GM23338 (cell line): ENCODE data around the gene PRR12. TPM values are rescaled to one million over a fixed set of nuclear protein-coding genes. Genes with fewer than 3 reads are reported as not detected.

Experiments
- ATAC-seq: fragments of 200-7000 bp; cut with Tn5 transposase; 3 replicates; pipeline ENCODE4 v1.9.1; 2020
- DNase-seq: peaks from one replicate; pipeline ENCODE4 v3.0.0-alpha.2; 2015; ENCODE audit warnings: low spot score
- H2AFZ ChIP-seq: fragments of 200-600 bp; sonication (generic); 2 replicates; pipeline ENCODE4 v1.8.0; 2016; ENCODE audit warnings: antibody characterized with exemption, mild to moderate bottlenecking, moderate library complexity
- H3F3A ChIP-seq: fragments of 200-600 bp; sonication (generic); replicated peaks from 2 replicates; pipeline ENCODE4 v1.8.0; 2017; ENCODE audit warnings: antibody characterized with exemption, mixed run types, low read depth
- H3K27ac ChIP-seq: fragments of 200-600 bp; sonication (generic); 2 replicates; pipeline ENCODE4 v1.6.1; 2016; ENCODE audit warnings: low read depth
- H3K27me3 ChIP-seq: fragments of 200-600 bp; sonication (generic); 2 replicates; pipeline ENCODE4 v1.8.0; 2016; ENCODE audit warnings: mild to moderate bottlenecking, mixed run types, moderate library complexity; ENCODE audit not compliant: insufficient read depth
- H3K36me3 ChIP-seq: fragments of 200-600 bp; sonication (generic); 2 replicates; pipeline ENCODE4 v1.8.0; 2016; ENCODE audit warnings: mild to moderate bottlenecking; ENCODE audit not compliant: insufficient read depth
- H3K4me1 ChIP-seq: fragments of 200-600 bp; sonication (generic); 2 replicates; pipeline ENCODE4 v1.8.0; 2016; ENCODE audit warnings: mild to moderate bottlenecking, moderate library complexity; ENCODE audit not compliant: insufficient read depth
- H3K4me2 ChIP-seq: fragments of 200-600 bp; sonication (generic); 2 replicates; pipeline ENCODE4 v1.7.1; 2017; ENCODE audit warnings: mixed run types
- H3K4me3 ChIP-seq: fragments of 200-600 bp; sonication (generic); 2 replicates; pipeline ENCODE4 v1.6.1; 2016; ENCODE audit warnings: mixed run types
- H3K79me2 ChIP-seq: fragments of 200-600 bp; sonication (generic); replicated peaks from 2 replicates; pipeline ENCODE4 v1.8.0; 2017; ENCODE audit warnings: mild to moderate bottlenecking; ENCODE audit not compliant: insufficient read depth
- H3K9me2 ChIP-seq: fragments of 200-600 bp; sonication (generic); 2 replicates; pipeline ENCODE4 v1.8.0; 2017; ENCODE audit not compliant: insufficient read depth
- H4K20me1 ChIP-seq: fragments of 200-600 bp; sonication (generic); replicated peaks from 2 replicates; pipeline ENCODE4 v1.8.0; 2017; ENCODE audit warnings: mild to moderate bottlenecking; ENCODE audit not compliant: insufficient read depth
- H3K27ac Mint-ChIP-seq: 2 replicates; pipeline ENCODE4 v1.8.0; 2020; ENCODE audit warnings: inconsistent platforms, mild to moderate bottlenecking, moderate library complexity, mixed read lengths
- H3K27me3 Mint-ChIP-seq: 3 replicates; pipeline ENCODE4 v1.8.0; 2022; ENCODE audit warnings: low read depth, mild to moderate bottlenecking, moderate library complexity, mixed read lengths, inconsistent platforms; ENCODE audit not compliant: insufficient read depth, poor library complexity
- H3K36me3 Mint-ChIP-seq: 3 replicates; pipeline ENCODE4 v1.8.0; 2021; ENCODE audit warnings: low read depth, mild to moderate bottlenecking, inconsistent platforms, moderate library complexity, mixed read lengths
- H3K4me1 Mint-ChIP-seq: 3 replicates; pipeline ENCODE4 v1.8.0; 2020; ENCODE audit warnings: mild to moderate bottlenecking, inconsistent platforms, mixed read lengths
- H3K4me3 Mint-ChIP-seq: 3 replicates; pipeline ENCODE4 v1.8.0; 2021; ENCODE audit warnings: moderate library complexity, mild to moderate bottlenecking, inconsistent platforms, mixed read lengths
- H3K9me3 Mint-ChIP-seq: 3 replicates; pipeline ENCODE4 v1.8.0; 2020; ENCODE audit warnings: moderate library complexity, mild to moderate bottlenecking, inconsistent platforms, mixed read lengths
- CREB1 ChIP-seq: fragments of 250-450 bp; sonication (Bioruptor Pico); IDR thresholded peaks from 2 replicates; pipeline ENCODE4 v1.5.0; 2020; ENCODE audit warnings: low read depth, mild to moderate bottlenecking, moderate library complexity
- EZH2 ChIP-seq: fragments of 200-600 bp; sonication (generic); IDR thresholded peaks from one replicate; pipeline ENCODE4 v1.8.0; 2017; ENCODE audit warnings: antibody characterized with exemption, mild to moderate bottlenecking, low read depth; ENCODE audit not compliant: unreplicated experiment
- EZH2phosphoT487 ChIP-seq: fragments of 200-600 bp; sonication (generic); IDR thresholded peaks from one replicate; pipeline ENCODE4 v1.8.1; 2018; ENCODE audit warnings: antibody characterized with exemption; ENCODE audit not compliant: unreplicated experiment
- JUNB ChIP-seq: IDR thresholded peaks from one replicate; pipeline ENCODE4 v1.6.1; 2016; ENCODE audit warnings: antibody characterized with exemption; ENCODE audit not compliant: unreplicated experiment
- NANOG ChIP-seq: IDR thresholded peaks from 2 replicates; pipeline ENCODE4 v1.6.1; 2016; ENCODE audit warnings: antibody characterized with exemption, borderline replicate concordance
- POLR2AphosphoS5 ChIP-seq: IDR thresholded peaks from 2 replicates; pipeline ENCODE4 v1.6.1; 2016; ENCODE audit warnings: antibody characterized with exemption, low read depth
- STAT1 ChIP-seq: IDR thresholded peaks from one replicate; pipeline ENCODE4 v1.6.1; 2016; ENCODE audit warnings: antibody characterized with exemption; ENCODE audit not compliant: unreplicated experiment
- ZNF114 ChIP-seq: fragments of 250-450 bp; sonication (Bioruptor Pico); IDR thresholded peaks from 2 replicates; pipeline ENCODE4 v1.5.0; 2020; ENCODE audit warnings: mild to moderate bottlenecking, moderate library complexity
- ZNF331 ChIP-seq: fragments of 250-450 bp; sonication (Bioruptor Pico); IDR thresholded peaks from 2 replicates; pipeline ENCODE4 v1.5.0; 2020; ENCODE audit warnings: low read depth, mild to moderate bottlenecking, moderate library complexity
- polyA plus RNA-seq: library from polyadenylated mRNA; unstranded; fragments of >200 nt; fragmentation: Nextera tagmentation; extraction: Ambion mirVana; gene quantifications from 2 replicates; pipeline ENCODE4 v1.2.1, GENCODE V29; 2016
- total RNA-seq: library from RNA; depleted of rRNA; stranded (reverse); fragments of >200 nt; shearing (Covaris generic); gene quantifications from 2 replicates; pipeline ENCODE4 v1.2.3, GENCODE V29; 2014
- TF ChIP-seq, protein P1 (sequence below): IDR thresholded peaks from one replicate; pipeline ENCODE4 v1.6.1; 2018; ENCODE audit warnings: antibody characterized with exemption; ENCODE audit not compliant: unreplicated experiment
- TF ChIP-seq, protein P2 (sequence below), 2 experiments: fragments of 200-600 bp in 1 of 2; sonication (generic) in 1 of 2; conservative IDR thresholded peaks; 2 replicates each; pipeline versions ENCODE4 v1.5.1 to v1.6.1; 2016 to 2017; ENCODE audit warnings: antibody characterized with exemption in 2 of 2, low read depth in 2 of 2, mild to moderate bottlenecking in 2 of 2, moderate library complexity in 1 of 2
- TF ChIP-seq, protein P3 (sequence below): IDR thresholded peaks from 2 replicates; pipeline ENCODE4 v1.6.1; 2016; ENCODE audit warnings: antibody characterized with exemption

The PRR12 gene
- total and polyA plus RNA-seq, 2 experiments from 2014 or later: 8.6 to 41.6 TPM

DNA sequence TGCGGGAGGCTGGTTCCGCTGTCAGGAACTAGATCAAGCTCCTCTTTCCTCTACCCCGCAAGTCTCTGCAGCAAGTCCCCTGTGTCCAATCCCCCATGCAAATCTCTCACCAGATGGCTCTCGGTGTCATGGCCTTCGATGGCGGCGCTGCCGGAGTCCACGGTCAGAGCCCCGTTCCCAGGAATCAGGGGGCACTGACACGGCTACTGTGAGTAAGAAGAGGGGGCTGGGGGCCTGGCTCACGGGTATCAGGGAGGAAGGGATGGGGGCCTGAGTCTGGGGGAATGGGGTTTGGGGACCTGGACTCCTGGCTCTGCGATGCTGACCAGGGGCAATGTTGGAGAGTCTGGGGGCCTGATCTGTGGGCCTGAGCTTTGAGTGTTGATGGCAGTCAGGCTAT is 55.0 kb downstream of the PRR12 start:
- H3K4me3 ChIP-seq: no peak overlapping the region
- H3K27ac ChIP-seq: no peak overlapping the region
- Mint-ChIP-seq H3K4me1 (peaks cover 26% of the 10 kb centered on the region), H3K27me3 (peaks cover 18% of the 10 kb centered on the region), H3K36me3 (peaks cover 34% of the 10 kb centered on the region), H3K27ac (no peak overlapping the region), H3K9me3 (no peaks in the 10 kb centered on the region), H3K4me3 (no peak overlapping the region)
- no peaks in the 10 kb centered on the region for H3K9me2 ChIP-seq
- DNase-seq: no peak
- H3K4me1 ChIP-seq: peaks cover 18% of the 10 kb centered on the region
- TF ChIP-seq JUNB (no peak), EZH2 (no peak), CREB1 (no peak), STAT1 (no peak)
- TF ChIP-seq, protein P1, sequence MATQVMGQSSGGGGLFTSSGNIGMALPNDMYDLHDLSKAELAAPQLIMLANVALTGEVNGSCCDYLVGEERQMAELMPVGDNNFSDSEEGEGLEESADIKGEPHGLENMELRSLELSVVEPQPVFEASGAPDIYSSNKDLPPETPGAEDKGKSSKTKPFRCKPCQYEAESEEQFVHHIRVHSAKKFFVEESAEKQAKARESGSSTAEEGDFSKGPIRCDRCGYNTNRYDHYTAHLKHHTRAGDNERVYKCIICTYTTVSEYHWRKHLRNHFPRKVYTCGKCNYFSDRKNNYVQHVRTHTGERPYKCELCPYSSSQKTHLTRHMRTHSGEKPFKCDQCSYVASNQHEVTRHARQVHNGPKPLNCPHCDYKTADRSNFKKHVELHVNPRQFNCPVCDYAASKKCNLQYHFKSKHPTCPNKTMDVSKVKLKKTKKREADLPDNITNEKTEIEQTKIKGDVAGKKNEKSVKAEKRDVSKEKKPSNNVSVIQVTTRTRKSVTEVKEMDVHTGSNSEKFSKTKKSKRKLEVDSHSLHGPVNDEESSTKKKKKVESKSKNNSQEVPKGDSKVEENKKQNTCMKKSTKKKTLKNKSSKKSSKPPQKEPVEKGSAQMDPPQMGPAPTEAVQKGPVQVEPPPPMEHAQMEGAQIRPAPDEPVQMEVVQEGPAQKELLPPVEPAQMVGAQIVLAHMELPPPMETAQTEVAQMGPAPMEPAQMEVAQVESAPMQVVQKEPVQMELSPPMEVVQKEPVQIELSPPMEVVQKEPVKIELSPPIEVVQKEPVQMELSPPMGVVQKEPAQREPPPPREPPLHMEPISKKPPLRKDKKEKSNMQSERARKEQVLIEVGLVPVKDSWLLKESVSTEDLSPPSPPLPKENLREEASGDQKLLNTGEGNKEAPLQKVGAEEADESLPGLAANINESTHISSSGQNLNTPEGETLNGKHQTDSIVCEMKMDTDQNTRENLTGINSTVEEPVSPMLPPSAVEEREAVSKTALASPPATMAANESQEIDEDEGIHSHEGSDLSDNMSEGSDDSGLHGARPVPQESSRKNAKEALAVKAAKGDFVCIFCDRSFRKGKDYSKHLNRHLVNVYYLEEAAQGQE: no peak
- TF ChIP-seq, protein P2, sequence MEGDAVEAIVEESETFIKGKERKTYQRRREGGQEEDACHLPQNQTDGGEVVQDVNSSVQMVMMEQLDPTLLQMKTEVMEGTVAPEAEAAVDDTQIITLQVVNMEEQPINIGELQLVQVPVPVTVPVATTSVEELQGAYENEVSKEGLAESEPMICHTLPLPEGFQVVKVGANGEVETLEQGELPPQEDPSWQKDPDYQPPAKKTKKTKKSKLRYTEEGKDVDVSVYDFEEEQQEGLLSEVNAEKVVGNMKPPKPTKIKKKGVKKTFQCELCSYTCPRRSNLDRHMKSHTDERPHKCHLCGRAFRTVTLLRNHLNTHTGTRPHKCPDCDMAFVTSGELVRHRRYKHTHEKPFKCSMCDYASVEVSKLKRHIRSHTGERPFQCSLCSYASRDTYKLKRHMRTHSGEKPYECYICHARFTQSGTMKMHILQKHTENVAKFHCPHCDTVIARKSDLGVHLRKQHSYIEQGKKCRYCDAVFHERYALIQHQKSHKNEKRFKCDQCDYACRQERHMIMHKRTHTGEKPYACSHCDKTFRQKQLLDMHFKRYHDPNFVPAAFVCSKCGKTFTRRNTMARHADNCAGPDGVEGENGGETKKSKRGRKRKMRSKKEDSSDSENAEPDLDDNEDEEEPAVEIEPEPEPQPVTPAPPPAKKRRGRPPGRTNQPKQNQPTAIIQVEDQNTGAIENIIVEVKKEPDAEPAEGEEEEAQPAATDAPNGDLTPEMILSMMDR (conservative IDR thresholded peaks at IDR 0.05; ENCODE audit: low read depth in 2 of 2): no peak
- TF ChIP-seq, protein P3, sequence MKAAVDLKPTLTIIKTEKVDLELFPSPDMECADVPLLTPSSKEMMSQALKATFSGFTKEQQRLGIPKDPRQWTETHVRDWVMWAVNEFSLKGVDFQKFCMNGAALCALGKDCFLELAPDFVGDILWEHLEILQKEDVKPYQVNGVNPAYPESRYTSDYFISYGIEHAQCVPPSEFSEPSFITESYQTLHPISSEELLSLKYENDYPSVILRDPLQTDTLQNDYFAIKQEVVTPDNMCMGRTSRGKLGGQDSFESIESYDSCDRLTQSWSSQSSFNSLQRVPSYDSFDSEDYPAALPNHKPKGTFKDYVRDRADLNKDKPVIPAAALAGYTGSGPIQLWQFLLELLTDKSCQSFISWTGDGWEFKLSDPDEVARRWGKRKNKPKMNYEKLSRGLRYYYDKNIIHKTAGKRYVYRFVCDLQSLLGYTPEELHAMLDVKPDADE: no peak
- no peak overlapping the region for H3K4me2 ChIP-seq
- H3K79me2 ChIP-seq: peaks cover 26% of the 10 kb centered on the region
- H3K36me3 ChIP-seq: peaks cover 1% of the 10 kb centered on the region
- peaks cover 18% of the 10 kb centered on the region for H3F3A ChIP-seq
- H4K20me1 ChIP-seq: peaks cover 13% of the 10 kb centered on the region
- H3K27me3 ChIP-seq: no peaks in the 10 kb centered on the region
- no peak for ATAC-seq
- H2AFZ ChIP-seq: no peak overlapping the region

DNA sequence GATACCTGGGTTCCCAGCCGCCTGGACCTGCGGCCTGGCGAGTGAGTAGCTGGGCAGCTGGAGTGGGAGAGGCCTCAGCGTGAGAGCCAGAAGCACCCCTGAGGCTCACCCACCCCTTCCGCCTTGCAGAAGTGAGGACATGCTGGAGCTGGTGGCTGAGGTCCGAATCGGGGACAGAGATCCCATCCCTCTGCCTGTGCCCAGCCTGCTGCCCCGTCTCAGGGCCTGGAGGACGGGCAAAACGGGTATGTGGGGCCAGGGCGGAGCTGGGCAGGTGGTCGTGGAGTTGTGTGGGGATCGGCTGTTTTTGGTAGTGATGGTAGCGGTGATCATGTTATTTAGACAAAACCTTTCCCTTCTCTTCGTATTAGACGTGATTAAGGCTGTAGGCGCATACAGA is 55.6 kb downstream of the PRR12 start:
- H3K36me3 Mint-ChIP-seq: peaks cover 34% of the 10 kb centered on the region
- DNase-seq (no peak), ATAC-seq (no peak)
- H3K4me3 ChIP-seq: no peak overlapping the region
- H3K27me3 Mint-ChIP-seq: peaks cover 14% of the 10 kb centered on the region
- no peaks in the 10 kb centered on the region for H3K9me3 Mint-ChIP-seq
- H3K27ac Mint-ChIP-seq: peak overlapping the region; percentile 44; the same call in 1 of the 2 replicates
- no peak overlapping the region for H3K27ac ChIP-seq
- H3K79me2 ChIP-seq: peaks cover 26% of the 10 kb centered on the region
- H2AFZ ChIP-seq: no peak overlapping the region
- no peaks in the 10 kb centered on the region for H3K27me3 ChIP-seq
- H3K4me1 ChIP-seq: peaks cover 12% of the 10 kb centered on the region
- peaks cover 13% of the 10 kb centered on the region for H4K20me1 ChIP-seq
- peaks cover 23% of the 10 kb centered on the region for H3K4me1 Mint-ChIP-seq
- no peak overlapping the region for H3K4me3 Mint-ChIP-seq
- peaks cover 4% of the 10 kb centered on the region for H3K36me3 ChIP-seq
- H3K9me2 ChIP-seq: no peaks in the 10 kb centered on the region
- TF ChIP-seq NANOG (no peak), POLR2AphosphoS5 (no peak), EZH2 (no peak), ZNF331 (CRISPR knock-in tag) (no peak), JUNB (no peak), ZNF114 (CRISPR knock-in tag) (no peak), EZH2phosphoT487 (no peak)
- TF ChIP-seq, protein P2 (conservative IDR thresholded peaks at IDR 0.05; ENCODE audit: low read depth in 2 of 2): no peak
- TF ChIP-seq, protein P3: no peak
- no peak overlapping the region for H3K4me2 ChIP-seq
- peaks cover 13% of the 10 kb centered on the region; the same call in 1 of the 2 replicates for H3F3A ChIP-seq
